HL-60 (cell line): ENCODE measurements around the gene GK2.

ENCODE experiments used
- DNase-seq, 2 experiments: peaks; one replicate each; pipeline ENCODE4 v3.0.0-alpha.2; 2010 to 2020; ENCODE audit warnings: low read depth in 1 of 2, low spot score in 1 of 2
- H3K27ac ChIP-seq: fragments of 250-450 bp; sonication (Bioruptor Pico); replicated peaks from 2 replicates; pipeline ENCODE4 v1.5.1; 2020; ENCODE audit warnings: mild to moderate bottlenecking, moderate library complexity
- H3K27me3 ChIP-seq: fragments of 250-450 bp; sonication (Bioruptor Pico); 2 replicates; pipeline ENCODE4 v1.5.1; 2021; ENCODE audit warnings: mild to moderate bottlenecking, moderate library complexity; ENCODE audit not compliant: insufficient read depth, poor library complexity, severe bottlenecking
- H3K4me3 ChIP-seq: replicated peaks from 2 replicates; pipeline ENCODE4 v1.5.1; 2011; ENCODE audit warnings: mild to moderate bottlenecking, control low read depth, low read length; ENCODE audit not compliant: insufficient read depth
- CTCF ChIP-seq: IDR thresholded peaks from one replicate; pipeline ENCODE4 v1.5.1; 2011; ENCODE audit warnings: low read length, control low read depth, inconsistent platforms; ENCODE audit not compliant: insufficient read depth
- GABPA ChIP-seq: IDR thresholded peaks from 2 replicates; pipeline ENCODE4 v1.6.1; 2012; ENCODE audit warnings: low read depth
- POLR2AphosphoS5 ChIP-seq: IDR thresholded peaks from 2 replicates; pipeline ENCODE4 v1.6.1; 2012; ENCODE audit warnings: low read depth
- REST ChIP-seq: IDR thresholded peaks from 2 replicates; pipeline ENCODE4 v1.6.1; 2012; ENCODE audit warnings: low read depth; ENCODE audit not compliant: insufficient replicate concordance
- SPI1 ChIP-seq: IDR thresholded peaks from 2 replicates; pipeline ENCODE4 v1.6.1; 2012; ENCODE audit warnings: low read depth, mild to moderate bottlenecking, borderline replicate concordance

The GK2 gene

GRCh38 chr4:79381161-79381560 is 26.9 kb downstream of the GK2 start:
- Histone ChIP-seq H3K4me3 (no peak overlapping the region), H3K27ac (no peak overlapping the region), H3K27me3 (no peaks in the 10 kb centered on the region)
- DNase-seq, result no peak
- TF ChIP-seq SPI1, result no peak
- no peak for TF ChIP-seq REST
- no peak for TF ChIP-seq CTCF
- TF ChIP-seq GABPA, result no peak
- no peak for TF ChIP-seq POLR2AphosphoS5

GRCh38 chr4:79370026-79370425 is 38.0 kb downstream of the GK2 start:
- TF ChIP-seq POLR2AphosphoS5, result no peak
- TF ChIP-seq GABPA, result no peak
- no peak for TF ChIP-seq REST
- TF ChIP-seq SPI1, result no peak
- TF ChIP-seq CTCF, result no peak
- DNase-seq, result no peak
- Histone ChIP-seq H3K4me3 (no peak overlapping the region), H3K27me3 (no peaks in the 10 kb centered on the region), H3K27ac (no peak overlapping the region)

GRCh38 chr4:79367096-79367495 is 40.9 kb downstream of the GK2 start:
- Histone ChIP-seq H3K4me3 (no peak overlapping the region), H3K27me3 (no peaks in the 10 kb centered on the region), H3K27ac (no peak overlapping the region)
- DNase-seq, result no peak
- TF ChIP-seq CTCF (no peak), POLR2AphosphoS5 (no peak), REST (no peak), GABPA (no peak), SPI1 (no peak)
